ENCODE measurements around the gene KRT73. TPM values are rescaled to one million over a fixed set of nuclear protein-coding genes. Genes with fewer than 3 reads are reported as not detected.

The KRT73 gene
- total and polyA plus RNA-seq, 2 of the 8 experiments (the other 6 are each of a cell fraction or from before 2014, with no cell fraction given) = not detected

DNA sequence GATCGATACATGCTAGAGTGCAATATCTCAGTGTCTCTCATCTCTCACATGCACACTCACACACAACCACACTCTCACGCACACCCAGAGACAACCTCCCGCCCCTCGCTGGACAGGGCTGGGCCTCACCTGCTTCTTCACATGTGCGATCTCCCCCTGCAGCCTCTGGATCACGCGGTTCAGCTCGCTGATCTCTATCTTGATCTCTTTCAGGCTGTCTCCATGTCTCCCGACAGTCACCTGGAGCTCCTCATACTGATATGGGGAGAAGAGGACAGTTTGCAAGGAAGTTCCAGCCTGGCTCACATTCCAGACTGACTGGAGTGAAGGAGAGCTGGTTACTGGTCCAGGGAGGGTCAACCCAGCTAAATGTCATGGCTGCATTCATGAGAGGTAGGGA lies 29.2 kb upstream of the KRT73 start (continued):
- TF ChIP-seq, protein P1, sequence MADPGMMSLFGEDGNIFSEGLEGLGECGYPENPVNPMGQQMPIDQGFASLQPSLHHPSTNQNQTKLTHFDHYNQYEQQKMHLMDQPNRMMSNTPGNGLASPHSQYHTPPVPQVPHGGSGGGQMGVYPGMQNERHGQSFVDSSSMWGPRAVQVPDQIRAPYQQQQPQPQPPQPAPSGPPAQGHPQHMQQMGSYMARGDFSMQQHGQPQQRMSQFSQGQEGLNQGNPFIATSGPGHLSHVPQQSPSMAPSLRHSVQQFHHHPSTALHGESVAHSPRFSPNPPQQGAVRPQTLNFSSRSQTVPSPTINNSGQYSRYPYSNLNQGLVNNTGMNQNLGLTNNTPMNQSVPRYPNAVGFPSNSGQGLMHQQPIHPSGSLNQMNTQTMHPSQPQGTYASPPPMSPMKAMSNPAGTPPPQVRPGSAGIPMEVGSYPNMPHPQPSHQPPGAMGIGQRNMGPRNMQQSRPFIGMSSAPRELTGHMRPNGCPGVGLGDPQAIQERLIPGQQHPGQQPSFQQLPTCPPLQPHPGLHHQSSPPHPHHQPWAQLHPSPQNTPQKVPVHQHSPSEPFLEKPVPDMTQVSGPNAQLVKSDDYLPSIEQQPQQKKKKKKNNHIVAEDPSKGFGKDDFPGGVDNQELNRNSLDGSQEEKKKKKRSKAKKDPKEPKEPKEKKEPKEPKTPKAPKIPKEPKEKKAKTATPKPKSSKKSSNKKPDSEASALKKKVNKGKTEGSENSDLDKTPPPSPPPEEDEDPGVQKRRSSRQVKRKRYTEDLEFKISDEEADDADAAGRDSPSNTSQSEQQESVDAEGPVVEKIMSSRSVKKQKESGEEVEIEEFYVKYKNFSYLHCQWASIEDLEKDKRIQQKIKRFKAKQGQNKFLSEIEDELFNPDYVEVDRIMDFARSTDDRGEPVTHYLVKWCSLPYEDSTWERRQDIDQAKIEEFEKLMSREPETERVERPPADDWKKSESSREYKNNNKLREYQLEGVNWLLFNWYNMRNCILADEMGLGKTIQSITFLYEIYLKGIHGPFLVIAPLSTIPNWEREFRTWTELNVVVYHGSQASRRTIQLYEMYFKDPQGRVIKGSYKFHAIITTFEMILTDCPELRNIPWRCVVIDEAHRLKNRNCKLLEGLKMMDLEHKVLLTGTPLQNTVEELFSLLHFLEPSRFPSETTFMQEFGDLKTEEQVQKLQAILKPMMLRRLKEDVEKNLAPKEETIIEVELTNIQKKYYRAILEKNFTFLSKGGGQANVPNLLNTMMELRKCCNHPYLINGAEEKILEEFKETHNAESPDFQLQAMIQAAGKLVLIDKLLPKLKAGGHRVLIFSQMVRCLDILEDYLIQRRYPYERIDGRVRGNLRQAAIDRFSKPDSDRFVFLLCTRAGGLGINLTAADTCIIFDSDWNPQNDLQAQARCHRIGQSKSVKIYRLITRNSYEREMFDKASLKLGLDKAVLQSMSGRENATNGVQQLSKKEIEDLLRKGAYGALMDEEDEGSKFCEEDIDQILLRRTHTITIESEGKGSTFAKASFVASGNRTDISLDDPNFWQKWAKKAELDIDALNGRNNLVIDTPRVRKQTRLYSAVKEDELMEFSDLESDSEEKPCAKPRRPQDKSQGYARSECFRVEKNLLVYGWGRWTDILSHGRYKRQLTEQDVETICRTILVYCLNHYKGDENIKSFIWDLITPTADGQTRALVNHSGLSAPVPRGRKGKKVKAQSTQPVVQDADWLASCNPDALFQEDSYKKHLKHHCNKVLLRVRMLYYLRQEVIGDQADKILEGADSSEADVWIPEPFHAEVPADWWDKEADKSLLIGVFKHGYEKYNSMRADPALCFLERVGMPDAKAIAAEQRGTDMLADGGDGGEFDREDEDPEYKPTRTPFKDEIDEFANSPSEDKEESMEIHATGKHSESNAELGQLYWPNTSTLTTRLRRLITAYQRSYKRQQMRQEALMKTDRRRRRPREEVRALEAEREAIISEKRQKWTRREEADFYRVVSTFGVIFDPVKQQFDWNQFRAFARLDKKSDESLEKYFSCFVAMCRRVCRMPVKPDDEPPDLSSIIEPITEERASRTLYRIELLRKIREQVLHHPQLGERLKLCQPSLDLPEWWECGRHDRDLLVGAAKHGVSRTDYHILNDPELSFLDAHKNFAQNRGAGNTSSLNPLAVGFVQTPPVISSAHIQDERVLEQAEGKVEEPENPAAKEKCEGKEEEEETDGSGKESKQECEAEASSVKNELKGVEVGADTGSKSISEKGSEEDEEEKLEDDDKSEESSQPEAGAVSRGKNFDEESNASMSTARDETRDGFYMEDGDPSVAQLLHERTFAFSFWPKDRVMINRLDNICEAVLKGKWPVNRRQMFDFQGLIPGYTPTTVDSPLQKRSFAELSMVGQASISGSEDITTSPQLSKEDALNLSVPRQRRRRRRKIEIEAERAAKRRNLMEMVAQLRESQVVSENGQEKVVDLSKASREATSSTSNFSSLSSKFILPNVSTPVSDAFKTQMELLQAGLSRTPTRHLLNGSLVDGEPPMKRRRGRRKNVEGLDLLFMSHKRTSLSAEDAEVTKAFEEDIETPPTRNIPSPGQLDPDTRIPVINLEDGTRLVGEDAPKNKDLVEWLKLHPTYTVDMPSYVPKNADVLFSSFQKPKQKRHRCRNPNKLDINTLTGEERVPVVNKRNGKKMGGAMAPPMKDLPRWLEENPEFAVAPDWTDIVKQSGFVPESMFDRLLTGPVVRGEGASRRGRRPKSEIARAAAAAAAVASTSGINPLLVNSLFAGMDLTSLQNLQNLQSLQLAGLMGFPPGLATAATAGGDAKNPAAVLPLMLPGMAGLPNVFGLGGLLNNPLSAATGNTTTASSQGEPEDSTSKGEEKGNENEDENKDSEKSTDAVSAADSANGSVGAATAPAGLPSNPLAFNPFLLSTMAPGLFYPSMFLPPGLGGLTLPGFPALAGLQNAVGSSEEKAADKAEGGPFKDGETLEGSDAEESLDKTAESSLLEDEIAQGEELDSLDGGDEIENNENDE (IDR thresholded peaks at IDR 0.05; ENCODE audit: insufficient replicate concordance, low read length) = no peak
- TF ChIP-seq, protein P2, sequence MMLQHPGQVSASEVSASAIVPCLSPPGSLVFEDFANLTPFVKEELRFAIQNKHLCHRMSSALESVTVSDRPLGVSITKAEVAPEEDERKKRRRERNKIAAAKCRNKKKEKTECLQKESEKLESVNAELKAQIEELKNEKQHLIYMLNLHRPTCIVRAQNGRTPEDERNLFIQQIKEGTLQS (IDR thresholded peaks at IDR 0.05; ENCODE audit: insufficient read depth, low read depth, low read length) = no peak
- TF ChIP-seq SIRT6 (IDR thresholded peaks at IDR 0.05; ENCODE audit: low read length) = no peak
- TF ChIP-seq, protein P3, sequence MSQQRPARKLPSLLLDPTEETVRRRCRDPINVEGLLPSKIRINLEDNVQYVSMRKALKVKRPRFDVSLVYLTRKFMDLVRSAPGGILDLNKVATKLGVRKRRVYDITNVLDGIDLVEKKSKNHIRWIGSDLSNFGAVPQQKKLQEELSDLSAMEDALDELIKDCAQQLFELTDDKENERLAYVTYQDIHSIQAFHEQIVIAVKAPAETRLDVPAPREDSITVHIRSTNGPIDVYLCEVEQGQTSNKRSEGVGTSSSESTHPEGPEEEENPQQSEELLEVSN (IDR thresholded peaks at IDR 0.05) = no peak
- TF ChIP-seq EP300 (IDR thresholded peaks at IDR 0.05; ENCODE audit: borderline replicate concordance in 1 of 2, low read depth in 2 of 2, low read length in 2 of 2) = no peak
- no peak for TF ChIP-seq SIX5 (IDR thresholded peaks at IDR 0.05; ENCODE audit: low read depth, low read length)

Measured in H1 (cell line).